Astrocyte (in vitro differentiated cells and primary cell): ENCODE data around the gene SMAD9.

Source experiments
- CTCF ChIP-seq: IDR thresholded peaks from 2 replicates; pipeline ENCODE4 v1.5.1; 2011; ENCODE audit warnings: low read depth, mild to moderate bottlenecking, inconsistent platforms, low read length, moderate library complexity; ENCODE audit not compliant: insufficient read depth
- EZH2 ChIP-seq: IDR thresholded peaks from 2 replicates; pipeline ENCODE4 v1.6.1; 2012; ENCODE audit warnings: mild to moderate bottlenecking, low read length, inconsistent platforms; ENCODE audit not compliant: insufficient read depth

GRCh38 chr13:36814465-36814864, 105.6 kb downstream of the SMAD9 start:
- no peak for TF ChIP-seq CTCF
- no peak for TF ChIP-seq EZH2
